Gastrocnemius medialis (tissue), 4 donors: ENCODE measurements around the gene CREBBP.

Source experiments
- CTCF ChIP-seq, 5 experiments: fragments of 450-650 bp in 3 of 5; fragments of 200-600 bp in 2 of 5; sonication (generic) in 2 of 5; IDR thresholded peaks in 4 of 5; conservative IDR thresholded peaks in 1 of 5; 1 replicate in 4 of 5; 2 replicates in 1 of 5; pipeline ENCODE4 v1.5.1; 2016 to 2019; ENCODE audit warnings: antibody characterized with exemption in 5 of 5, mild to moderate bottlenecking in 3 of 5, moderate library complexity in 3 of 5
- POLR2A ChIP-seq, 2 donors: fragments of 450-650 bp; IDR thresholded peaks; one replicate each; pipeline ENCODE4 v1.6.1; 2017; ENCODE audit warnings: antibody characterized with exemption in 2 of 2, mild to moderate bottlenecking in 2 of 2, moderate library complexity in 2 of 2

- TF ChIP-seq CTCF (IDR thresholded peaks at IDR 0.05 in 4 of 5, conservative IDR thresholded peaks at IDR 0.05 in 1 of 5) (no peak), POLR2A (IDR thresholded peaks at IDR 0.05) (no peak)
Observed at GRCh38 chr16:3842994-3843393, 37.5 kb downstream of the CREBBP start.
